ENCODE data around the gene GOLGA5. TPM values are rescaled to one million over a fixed set of nuclear protein-coding genes. Genes with fewer than 3 reads are reported as not detected.
A peak's percentile ranks its signal among the peaks of the same experiment; 100 is the strongest.
"Not testable (repeated sequence)": the region's sequence is repeated elsewhere in the genome, so short reads cannot be mapped to it uniquely, and the experiment has no call there.

Gene GOLGA5
- total RNA-seq = 21.4 and 31.9 TPM in 2 replicates

GRCh38 chr14:92793709-92794546 is at the start of gene GOLGA5:
GOLGA5 (plus strand) TSS chr14:92794305; CDS start chr14:92797438, 3,133 bp downstream.
- DNase-seq (ENCODE audit: low read depth in 2 of 2) = peak; percentile 99

- peak in 1 of 2 donors; percentile 41 for DNase-seq (ENCODE audit: low read depth in 2 of 2)
These were observed 46.3 kb upstream of the GOLGA5 start for GRCh38 chr14:92747701-92748258.

GRCh38 chr14:92748259-92749016 is 45.7 kb upstream of the GOLGA5 start, which contains the start of gene LGMN:
LGMN (minus strand) TSS chr14:92748627; CDS start chr14:92732786, 15,841 bp downstream.
- peak; percentile 96 to 98 for DNase-seq (ENCODE audit: low read depth in 2 of 2)

DNA sequence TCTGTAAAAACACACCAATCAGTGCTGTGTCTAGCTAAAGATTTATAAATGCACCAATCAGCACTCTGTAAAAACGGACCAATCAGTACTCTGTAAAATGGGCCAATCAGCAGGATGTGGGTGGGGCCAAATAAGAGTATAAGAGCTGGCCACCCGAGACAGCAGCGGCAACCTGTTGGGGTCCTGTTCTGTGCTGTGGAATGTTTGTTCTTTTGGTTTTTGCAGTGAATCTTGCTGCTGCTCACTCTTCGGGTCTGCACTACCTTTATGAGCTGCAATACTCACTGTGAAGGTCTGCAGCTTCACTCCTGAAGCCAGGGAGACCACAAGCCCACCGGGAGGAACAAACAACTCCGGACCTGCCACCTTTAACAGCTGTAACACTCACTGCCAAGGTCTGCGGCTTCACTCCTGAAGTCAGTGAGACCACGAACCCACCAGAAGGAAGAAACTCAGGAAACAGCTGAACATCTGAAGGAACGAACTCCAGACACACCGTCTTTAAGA is 43.8 kb upstream of the GOLGA5 start:
- DNase-seq (ENCODE audit: low read depth in 2 of 2) = not testable (repeated sequence)

DNA sequence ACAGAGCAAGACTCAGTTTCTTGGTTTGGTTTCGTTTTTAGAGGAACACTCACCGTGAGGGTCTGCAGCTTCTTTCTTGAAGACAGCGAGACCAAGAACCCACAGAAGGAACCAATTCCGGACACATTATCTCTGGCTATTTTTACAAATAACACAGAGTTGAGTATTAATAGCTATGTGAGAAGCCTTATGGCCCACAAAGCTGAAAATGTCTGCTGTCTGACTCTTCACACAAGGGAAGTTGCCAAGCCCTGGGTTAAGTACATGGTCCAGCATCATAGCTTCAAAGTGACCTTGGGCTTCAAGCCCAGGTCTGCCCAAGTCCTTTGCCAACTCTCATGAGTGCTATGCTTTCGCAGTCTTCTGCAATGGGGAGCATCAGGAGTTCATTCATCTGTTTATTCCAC is 43.1 kb upstream of the GOLGA5 start:
- no peak for DNase-seq (ENCODE audit: low read depth in 2 of 2)

DNA sequence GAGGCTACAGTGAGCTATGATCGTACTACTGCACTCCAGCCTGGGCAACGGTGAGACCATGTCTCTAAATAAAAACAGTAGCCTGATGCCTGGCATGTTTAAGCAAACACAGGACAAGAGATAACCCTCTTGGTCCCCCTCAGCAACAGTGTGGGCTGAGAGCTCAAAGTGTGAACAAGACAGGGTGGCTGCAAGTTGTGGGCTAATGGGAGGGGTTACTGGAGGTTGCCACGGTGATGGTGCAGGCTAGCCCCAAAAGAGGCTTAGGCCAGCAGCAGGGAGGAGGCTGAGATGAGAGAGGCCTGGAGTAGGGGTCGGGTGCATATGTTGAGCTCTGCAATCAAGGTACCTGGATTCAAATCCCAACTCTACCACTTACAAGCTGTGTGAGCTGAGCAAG is 42.3 kb upstream of the GOLGA5 start:
- no peak for DNase-seq (ENCODE audit: low read depth in 2 of 2)

GRCh38 chr14:92753250-92753649 is 40.9 kb upstream of the GOLGA5 start:
- DNase-seq (ENCODE audit: low read depth in 2 of 2) = no peak

- peak in 1 of 2 donors; percentile 6 for DNase-seq (ENCODE audit: low read depth in 2 of 2)
These were observed 39.1 kb upstream of the GOLGA5 start for GRCh38 chr14:92754966-92755365.

GRCh38 chr14:92755495-92755894 is 38.6 kb upstream of the GOLGA5 start:
- no peak for DNase-seq (ENCODE audit: low read depth in 2 of 2)

GRCh38 chr14:92756446-92756845 is 37.7 kb upstream of the GOLGA5 start:
- DNase-seq (ENCODE audit: low read depth in 2 of 2) = no peak

- DNase-seq (ENCODE audit: low read depth in 2 of 2) = peak in 1 of 2 donors; percentile 54
These were observed 34.8 kb upstream of the GOLGA5 start for GRCh38 chr14:92759300-92759678.

GRCh38 chr14:92759679-92760523 is 34.2 kb upstream of the GOLGA5 start:
- DNase-seq (ENCODE audit: low read depth in 2 of 2) = no peak

- no peak for DNase-seq (ENCODE audit: low read depth in 2 of 2)
These were observed 33.6 kb upstream of the GOLGA5 start for GRCh38 chr14:92760524-92760805.

DNA sequence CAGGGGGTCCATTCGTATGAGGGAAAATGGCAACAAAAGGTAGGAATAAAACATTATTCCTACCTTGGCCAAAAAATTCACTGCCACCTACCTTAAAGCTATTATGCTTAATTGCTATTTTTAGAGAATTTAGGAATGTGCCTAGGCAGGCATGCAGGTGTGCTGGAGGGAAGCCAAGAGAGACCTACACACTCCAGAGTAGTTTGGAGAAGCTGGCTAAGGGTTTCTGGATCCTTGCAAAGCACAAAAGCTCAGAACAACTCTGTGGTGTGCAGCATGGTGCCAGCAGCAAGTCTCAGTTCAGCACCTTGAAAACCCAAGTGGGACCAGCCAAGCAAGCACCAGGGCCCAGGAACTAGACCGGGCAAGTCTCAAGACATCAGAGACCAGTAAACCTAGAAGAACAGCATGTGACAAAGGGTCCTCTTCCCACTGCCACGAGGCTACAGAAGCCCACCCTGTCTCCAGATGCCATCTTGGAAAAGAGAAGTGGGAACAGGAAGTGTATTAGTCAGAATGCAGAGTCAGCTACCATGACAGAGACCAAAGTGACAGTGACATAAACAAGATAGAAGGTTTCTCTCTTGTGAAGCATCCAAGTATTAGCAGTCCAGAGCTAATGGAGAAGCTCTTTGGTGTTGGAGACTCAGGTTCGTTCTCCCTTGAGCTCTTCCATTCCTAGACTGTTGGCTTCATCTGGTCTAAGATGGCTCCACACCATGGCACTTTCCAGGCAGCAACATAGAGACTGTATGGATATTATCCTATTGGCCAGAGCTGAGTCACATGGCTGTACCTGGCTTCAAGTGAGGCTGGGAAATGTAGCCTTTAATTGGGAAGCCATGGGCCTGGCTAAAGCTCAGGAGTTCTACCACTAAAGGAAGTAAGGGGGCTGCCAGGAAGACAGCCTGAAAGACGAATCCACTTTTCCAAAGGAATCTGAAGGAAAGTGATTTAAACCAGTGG is 30.2 kb upstream of the GOLGA5 start:
- DNase-seq (ENCODE audit: low read depth in 2 of 2) = not testable (repeated sequence)

DNA sequence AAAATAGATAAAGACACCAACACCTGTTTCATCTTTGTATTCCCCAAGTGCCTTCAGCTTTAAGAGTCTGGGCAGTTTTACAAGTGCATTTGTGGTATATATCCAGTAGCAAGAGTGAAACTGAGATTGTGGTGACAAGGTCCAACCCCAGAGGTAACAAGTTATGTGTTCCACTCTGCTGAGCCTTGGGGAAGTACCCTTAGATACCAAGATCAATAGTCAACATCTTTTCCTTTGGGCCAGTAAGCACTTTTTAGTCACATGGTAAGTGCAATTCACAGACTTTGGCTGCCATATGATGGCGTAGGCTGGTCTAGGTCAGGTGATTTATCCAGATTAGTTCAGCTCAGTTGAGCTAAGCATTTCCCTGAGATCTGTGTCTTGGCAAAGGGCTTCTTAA is 25.9 kb upstream of the GOLGA5 start:
- not testable (repeated sequence) for DNase-seq (ENCODE audit: low read depth in 2 of 2)

GRCh38 chr14:92768795-92769194 is 25.3 kb upstream of the GOLGA5 start:
- no peak for DNase-seq (ENCODE audit: low read depth in 2 of 2)

DNA sequence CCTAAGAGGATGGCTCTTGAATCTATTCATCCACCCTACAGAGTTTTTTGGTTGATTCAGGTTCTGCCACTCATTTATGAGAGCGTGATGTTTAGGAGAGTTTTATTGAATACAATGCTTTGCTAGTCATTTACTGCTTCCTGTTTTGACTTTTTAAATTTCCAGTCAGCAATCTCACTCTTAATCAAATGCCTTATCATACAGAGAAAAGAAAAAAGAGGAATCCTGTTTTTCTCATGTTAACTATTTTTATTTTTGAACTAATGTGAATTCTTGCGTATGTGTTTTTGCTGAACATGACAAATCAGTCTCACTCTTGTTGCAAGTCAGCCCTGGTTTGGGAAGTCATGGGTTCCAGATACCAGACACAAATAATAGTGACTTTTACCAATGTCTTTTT is 23.6 kb upstream of the GOLGA5 start:
- peak in 1 of 2 donors; percentile 14 for DNase-seq (ENCODE audit: low read depth in 2 of 2)

DNA sequence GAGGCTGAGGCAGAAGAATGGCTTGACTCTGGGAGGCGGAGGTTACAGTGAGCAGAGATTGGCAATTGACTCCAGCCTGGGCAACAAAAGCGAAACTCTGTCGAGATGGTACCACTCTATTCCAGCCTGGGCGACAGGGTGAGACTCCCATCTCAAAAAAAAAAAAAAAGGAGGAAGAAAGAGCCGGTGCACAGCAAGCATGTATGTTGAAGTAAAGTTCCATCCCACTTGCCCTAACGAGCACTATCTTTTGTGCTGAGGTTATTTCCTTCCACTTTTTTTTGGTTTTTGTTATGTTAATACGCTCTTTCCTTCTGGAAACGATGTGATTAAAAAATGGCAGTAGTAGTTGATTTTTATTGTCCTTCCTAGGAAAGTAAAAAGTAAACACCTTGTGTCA is 19.5 kb upstream of the GOLGA5 start:
- no peak for DNase-seq (ENCODE audit: low read depth in 2 of 2)

DNA sequence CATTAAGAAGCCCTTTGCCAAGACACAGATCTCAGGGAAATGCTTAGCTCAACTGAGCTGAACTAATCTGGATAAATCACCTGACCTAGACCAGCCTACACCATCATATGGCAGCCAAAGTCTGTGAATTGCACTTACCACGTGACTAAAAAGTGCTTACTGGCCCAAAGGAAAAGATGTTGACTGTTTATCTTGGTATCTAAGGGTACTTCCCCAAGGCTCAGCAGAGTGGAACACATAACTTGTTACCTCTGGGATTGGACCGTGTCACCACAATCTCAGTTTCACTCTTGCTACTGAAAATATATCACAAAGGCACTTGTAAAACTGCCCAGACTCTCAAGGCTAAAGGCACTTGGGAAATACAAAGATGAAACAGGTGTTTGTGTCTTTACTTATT is 18.8 kb upstream of the GOLGA5 start:
- not testable (repeated sequence) for DNase-seq (ENCODE audit: low read depth in 2 of 2)
